ENCODE results near the gene TTC7B. TPM values are rescaled to one million over a fixed set of nuclear protein-coding genes. Genes with fewer than 3 reads are reported as not detected.

The TTC7B gene
- total and polyA plus RNA-seq, 2 donors (not counting 3 experiments of a cell fraction or from before 2014, with no cell fraction given) = 46.8 to 76.5 TPM

DNA sequence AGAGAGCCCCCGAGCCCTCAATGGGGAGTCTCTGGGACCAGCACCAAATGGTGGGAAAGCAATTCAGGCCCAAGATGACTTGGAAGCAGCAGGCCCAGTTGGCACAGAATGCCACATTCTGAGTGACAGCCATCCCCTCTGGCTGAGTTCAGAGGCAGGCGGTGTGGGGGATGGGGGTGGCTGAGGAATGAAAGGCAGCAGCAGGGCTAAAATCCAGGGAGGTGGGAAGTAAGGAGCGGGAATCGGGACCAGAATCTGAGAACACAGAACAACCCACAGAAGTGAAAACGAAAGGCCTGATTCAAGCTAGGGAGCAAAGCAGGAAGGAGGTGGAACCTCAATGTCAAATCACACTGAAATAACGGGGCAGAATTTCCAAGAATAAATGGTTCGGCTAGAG lies 248.2 kb downstream of the TTC7B start:
- Histone ChIP-seq H3K9ac (replicated peaks; ENCODE audit: extremely low read depth, insufficient read depth, low read length) (no peak overlapping the region), H4K20me1 (replicated peaks; ENCODE audit: control insufficient read depth, extremely low read depth, insufficient read depth, low read length) (no peaks in the 10 kb centered on the region), H3K9me1 (replicated peaks; ENCODE audit: control insufficient read depth, extremely low read depth, insufficient read depth, low read length) (no peaks in the 10 kb centered on the region), H3K4me2 (ENCODE audit: insufficient read depth, low read length) (no peak overlapping the region), H3K9me3 (replicated peaks; ENCODE audit: control insufficient read depth, insufficient read depth, low read length) (no peaks in the 10 kb centered on the region), H3K79me2 (ENCODE audit: control insufficient read depth, insufficient read depth, low read length) (no peaks in the 10 kb centered on the region), H3K4me1 (ENCODE audit: control insufficient read depth, extremely low read depth, insufficient read depth, low read length) (no peaks in the 10 kb centered on the region), H2AFZ (ENCODE audit: low read depth, low read length) (no peak overlapping the region), H3K4me3 (replicated peaks in 1 of 3; ENCODE audit: insufficient read depth in 1 of 3, low read depth in 1 of 3, low read length in 3 of 3) (no peak overlapping the region), H3K36me3 (ENCODE audit: control insufficient read depth in 2 of 2, extremely low read depth in 1 of 2, insufficient read depth in 2 of 2, low read length in 2 of 2) (peaks cover 0 to 7% of the 10 kb centered on the region in 2 experiments), H3K27me3 (ENCODE audit: control insufficient read depth in 2 of 2, insufficient read depth in 2 of 2, low read length in 2 of 2) (no peaks in the 10 kb centered on the region), H3K27ac (ENCODE audit: insufficient read depth, low read depth, low read length) (no peak overlapping the region)
- no TSS peak for BruUV-seq (replicated peaks)
- TF ChIP-seq, protein P1, sequence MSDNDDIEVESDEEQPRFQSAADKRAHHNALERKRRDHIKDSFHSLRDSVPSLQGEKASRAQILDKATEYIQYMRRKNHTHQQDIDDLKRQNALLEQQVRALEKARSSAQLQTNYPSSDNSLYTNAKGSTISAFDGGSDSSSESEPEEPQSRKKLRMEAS (IDR thresholded peaks at IDR 0.05; ENCODE audit: insufficient read depth, insufficient read length) = no peak
- no peak for TF ChIP-seq EZH2 (IDR thresholded peaks at IDR 0.05; ENCODE audit: borderline replicate concordance, low read depth, low read length, severe bottlenecking)
- TF ChIP-seq CTCF (IDR thresholded peaks at IDR 0.05; ENCODE audit: extremely low read depth in 1 of 2, insufficient read depth in 1 of 2, low read depth in 1 of 2, low read length in 2 of 2) = no peak
- no peak for TF ChIP-seq JUN (IDR thresholded peaks at IDR 0.05; ENCODE audit: borderline replicate concordance, insufficient read depth, insufficient read length, low read depth)
- TF ChIP-seq POLR2A (IDR thresholded peaks at IDR 0.05; ENCODE audit: low read depth, low read length) = no peak
- TF ChIP-seq MYC (IDR thresholded peaks at IDR 0.05; ENCODE audit: low read depth, low read length) = no peak
- TF ChIP-seq POLR2AphosphoS5 (IDR thresholded peaks at IDR 0.05; ENCODE audit: insufficient read depth, low read depth, low read length) = no peak
- no peak for TF ChIP-seq FOS (IDR thresholded peaks at IDR 0.05; ENCODE audit: borderline replicate concordance, insufficient read depth, low read length)
- TF ChIP-seq GATA2 (IDR thresholded peaks at IDR 0.05; ENCODE audit: insufficient read depth, insufficient read length, low read depth, low read length) = no peak
- CTCF ChIA-PET = interaction anchor here (0.8 kb wide), 1 partner anchor 168 kb away, joined by 3 read pairs; no protein-coding TSS in a partner anchor
- DNase-seq (ENCODE audit: low read depth, low spot score) (no peak), FAIRE-seq (no peak)
- intact Hi-C loops (cut with micrococcal nuclease) (no loop called here), dilution Hi-C loops (cut with MboI; ENCODE audit: extremely low pct_ligation_motif_present, low sequenced_read_pairs) (no loop called here)
- POLR2A ChIA-PET = no interaction called here

All from endothelial cell of umbilical vein (primary cell).